OCI-M2 (cell line): ENCODE results near the gene WHAMM.
"Not testable (repeated sequence)": the region's sequence is repeated elsewhere in the genome, so short reads cannot be mapped to it uniquely, and the experiment has no call there.

Experiments
- DNase-seq: peaks from one replicate; lab custom pipeline; 2025; ENCODE audit not compliant: unreplicated experiment; lab: John Stamatoyannopoulos, UW

Gene WHAMM, protein sequence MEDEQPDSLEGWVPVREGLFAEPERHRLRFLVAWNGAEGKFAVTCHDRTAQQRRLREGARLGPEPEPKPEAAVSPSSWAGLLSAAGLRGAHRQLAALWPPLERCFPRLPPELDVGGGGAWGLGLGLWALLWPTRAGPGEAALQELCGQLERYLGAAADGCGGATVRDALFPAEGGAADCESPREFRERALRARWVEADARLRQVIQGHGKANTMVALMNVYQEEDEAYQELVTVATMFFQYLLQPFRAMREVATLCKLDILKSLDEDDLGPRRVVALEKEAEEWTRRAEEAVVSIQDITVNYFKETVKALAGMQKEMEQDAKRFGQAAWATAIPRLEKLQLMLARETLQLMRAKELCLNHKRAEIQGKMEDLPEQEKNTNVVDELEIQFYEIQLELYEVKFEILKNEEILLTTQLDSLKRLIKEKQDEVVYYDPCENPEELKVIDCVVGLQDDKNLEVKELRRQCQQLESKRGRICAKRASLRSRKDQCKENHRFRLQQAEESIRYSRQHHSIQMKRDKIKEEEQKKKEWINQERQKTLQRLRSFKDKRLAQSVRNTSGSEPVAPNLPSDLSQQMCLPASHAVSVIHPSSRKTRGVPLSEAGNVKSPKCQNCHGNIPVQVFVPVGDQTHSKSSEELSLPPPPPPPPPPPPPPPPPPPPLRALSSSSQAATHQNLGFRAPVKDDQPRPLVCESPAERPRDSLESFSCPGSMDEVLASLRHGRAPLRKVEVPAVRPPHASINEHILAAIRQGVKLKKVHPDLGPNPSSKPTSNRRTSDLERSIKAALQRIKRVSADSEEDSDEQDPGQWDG

DNA sequence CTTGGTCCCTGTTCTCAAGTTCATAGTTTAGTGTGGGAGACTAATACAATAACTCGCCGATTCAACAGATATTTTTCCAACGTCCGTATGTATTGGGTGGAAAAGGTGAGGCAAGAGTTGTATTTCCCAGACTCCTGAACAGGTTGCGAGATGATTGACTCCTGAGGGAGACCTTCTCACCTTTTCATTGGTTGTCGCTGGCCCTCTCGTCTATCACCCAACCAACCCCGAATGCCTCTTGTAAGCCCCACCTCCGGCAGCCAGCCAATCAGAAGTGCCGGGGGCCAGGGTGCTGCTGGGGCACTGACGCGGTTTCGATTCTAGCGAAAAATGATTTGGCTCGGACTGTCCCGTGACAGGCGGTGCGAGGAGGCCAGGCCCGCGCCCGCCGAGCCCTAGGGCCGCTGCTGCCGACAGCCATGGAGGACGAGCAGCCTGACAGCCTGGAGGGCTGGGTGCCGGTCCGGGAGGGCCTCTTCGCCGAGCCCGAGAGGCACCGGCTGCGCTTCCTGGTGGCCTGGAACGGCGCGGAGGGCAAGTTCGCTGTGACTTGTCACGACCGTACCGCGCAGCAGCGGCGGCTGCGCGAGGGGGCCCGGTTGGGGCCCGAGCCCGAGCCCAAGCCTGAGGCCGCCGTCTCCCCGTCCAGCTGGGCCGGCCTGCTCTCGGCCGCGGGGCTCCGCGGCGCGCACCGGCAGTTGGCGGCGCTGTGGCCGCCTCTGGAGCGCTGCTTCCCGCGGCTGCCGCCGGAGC is at the start of gene WHAMM:
TSS of gene WHAMM (plus strand) at position 321 of the 753 bp plus-strand sequence. CDS start at position 420, 99 bp downstream.
- DNase-seq = peak; percentile 56

DNA sequence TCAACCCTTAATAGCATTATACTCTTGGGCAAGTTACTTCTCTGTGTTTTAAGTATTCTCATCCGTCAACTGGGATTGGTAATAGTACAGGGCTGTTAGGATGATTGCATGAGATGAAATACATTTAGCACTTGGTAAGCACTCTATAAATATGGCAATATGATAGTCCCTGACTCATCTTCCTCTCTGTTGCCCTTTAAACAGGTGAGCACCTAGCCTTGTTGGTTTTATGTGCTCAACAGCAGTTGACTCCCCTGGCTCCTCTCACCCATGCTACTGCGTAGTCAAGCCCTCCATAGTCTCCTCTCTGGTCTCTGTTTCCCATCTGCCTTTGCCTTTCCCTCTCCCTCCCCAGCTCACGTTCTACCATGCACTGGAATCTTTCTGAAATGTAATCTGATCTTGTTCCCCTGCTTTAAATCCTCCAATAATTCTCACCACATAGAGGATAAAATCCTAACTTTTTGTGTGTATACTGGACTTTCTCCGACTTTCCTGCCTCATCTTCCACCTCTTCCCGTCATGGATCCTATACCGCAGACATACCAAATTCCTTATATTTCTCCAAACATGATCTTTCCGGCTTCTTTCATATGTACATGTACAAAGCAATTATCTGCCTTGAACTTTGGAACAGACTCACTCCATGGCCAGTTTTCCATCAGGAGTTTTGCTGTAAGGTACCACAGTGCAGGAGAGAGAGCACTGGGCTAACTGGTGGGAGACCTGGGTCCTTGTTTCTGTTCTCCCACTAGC is 45.9 kb upstream of the WHAMM start:
- no peak for DNase-seq

DNA sequence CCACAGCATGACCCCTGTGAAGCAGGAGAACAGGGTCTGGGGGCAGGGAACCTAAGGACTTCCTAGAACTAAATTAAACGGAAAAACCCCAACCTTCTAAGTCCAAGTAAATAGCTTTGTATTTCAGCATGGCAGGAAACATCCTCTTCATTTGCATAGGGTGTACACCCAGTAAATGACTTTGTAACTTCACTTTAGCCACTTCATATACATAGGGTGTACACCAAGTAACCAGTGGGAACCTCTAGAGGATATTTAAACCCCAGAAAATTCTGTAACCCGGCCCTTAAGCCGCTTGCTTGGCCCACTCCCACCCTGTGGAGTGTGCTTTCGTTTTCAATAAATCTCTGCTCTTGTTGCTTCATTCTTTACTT is 45.3 kb upstream of the WHAMM start:
- DNase-seq = no peak

DNA sequence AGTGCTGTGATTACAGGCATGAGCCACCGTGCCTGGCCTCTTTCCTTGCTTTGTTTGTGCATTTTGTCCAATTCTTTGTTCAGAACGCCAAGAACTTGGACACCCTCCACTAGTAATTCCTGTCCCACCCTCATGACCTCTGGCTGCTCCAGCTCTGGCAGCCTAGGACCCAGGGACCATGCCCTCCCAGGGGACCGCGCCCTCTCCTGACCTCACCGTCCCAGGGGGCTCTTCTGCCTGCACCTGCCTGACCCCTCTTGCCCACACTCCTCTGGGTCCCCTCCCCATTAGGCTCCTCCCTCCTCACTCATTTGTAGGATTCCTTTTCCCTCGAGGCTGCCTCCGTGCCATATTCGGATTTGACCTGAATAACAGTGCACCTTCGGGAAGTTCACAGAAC is 44.7 kb upstream of the WHAMM start:
- DNase-seq = no peak

DNA sequence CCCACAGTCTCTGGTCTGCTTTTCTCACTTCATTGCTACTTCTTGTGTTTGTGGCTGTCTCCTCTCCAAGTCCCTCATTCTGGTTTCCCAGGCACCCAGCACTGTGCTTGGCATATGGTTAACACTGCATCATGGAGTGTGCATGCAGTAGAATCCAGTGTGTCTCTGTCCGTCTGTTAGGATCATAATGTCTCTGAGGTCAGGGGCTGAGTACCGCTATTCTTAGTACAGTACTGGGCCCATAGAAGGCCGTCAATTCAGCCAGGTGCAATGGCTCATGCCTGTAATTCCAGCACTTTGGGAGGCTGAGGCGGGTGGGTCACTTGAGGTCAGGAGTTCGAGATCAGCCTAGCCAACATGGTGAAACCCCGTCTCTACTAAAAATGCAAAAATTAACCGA is 43.2 kb upstream of the WHAMM start:
- DNase-seq = not testable (repeated sequence)

DNA sequence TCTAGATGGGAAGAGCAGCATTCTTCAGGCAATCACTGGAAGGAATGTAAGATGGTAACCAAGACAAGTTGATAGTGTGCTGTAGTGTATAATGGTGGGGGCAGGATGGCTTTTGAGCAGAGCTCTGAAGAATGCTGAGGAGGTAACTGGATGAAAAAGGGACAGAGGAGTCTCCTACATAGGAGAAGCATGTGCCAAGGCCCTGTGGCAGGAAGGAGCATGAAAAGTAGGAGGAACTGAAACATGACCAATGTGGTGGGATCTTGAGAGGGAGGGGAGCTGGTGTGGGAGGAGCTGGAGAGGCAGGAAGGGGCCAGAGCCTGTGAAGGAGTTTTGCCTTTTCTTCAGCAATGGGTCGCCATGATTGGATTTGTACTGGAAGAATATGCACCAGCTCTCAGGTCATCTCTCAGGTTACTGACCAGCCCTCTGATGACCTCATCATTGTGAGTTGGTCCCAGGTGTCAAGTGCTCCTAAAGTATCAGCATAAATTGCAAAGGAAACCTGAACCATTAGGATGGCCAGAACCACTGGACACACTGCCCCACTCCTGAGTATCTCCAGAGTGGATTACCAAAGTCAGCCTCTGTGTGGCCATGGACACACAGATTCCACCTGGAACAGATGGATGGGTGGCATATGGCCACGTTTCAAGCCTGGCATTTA is 42.1 kb upstream of the WHAMM start:
- no peak for DNase-seq

DNA sequence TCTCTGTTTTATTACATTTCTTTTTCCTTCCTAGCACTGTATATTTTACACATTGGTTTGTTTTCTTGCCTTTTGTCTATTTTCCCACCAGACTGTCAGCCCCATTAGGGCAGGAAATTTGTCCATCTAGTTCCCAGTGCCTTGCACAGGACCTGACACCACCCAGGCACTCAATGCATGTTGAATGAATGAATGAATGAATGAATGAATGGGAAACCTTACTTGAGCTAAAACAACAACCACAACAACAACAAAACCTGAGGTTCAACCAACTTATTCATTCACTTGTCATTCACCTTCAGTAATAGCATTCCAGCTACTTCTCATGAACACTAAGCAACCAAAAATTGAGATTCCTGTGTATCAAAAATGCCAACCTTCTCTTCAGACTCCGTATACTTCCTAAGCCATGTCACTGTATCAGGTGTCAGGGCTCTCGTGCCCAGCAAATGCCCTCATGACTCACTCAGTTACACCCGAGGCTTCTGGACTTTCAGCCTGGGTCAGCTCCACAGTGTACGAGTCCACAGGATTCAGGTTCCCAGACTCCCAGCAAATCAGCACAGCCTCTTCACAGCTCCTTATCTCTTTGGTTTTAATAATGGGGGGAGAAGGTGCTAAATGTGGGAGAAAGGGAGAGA is 40.9 kb upstream of the WHAMM start:
- no peak for DNase-seq

DNA sequence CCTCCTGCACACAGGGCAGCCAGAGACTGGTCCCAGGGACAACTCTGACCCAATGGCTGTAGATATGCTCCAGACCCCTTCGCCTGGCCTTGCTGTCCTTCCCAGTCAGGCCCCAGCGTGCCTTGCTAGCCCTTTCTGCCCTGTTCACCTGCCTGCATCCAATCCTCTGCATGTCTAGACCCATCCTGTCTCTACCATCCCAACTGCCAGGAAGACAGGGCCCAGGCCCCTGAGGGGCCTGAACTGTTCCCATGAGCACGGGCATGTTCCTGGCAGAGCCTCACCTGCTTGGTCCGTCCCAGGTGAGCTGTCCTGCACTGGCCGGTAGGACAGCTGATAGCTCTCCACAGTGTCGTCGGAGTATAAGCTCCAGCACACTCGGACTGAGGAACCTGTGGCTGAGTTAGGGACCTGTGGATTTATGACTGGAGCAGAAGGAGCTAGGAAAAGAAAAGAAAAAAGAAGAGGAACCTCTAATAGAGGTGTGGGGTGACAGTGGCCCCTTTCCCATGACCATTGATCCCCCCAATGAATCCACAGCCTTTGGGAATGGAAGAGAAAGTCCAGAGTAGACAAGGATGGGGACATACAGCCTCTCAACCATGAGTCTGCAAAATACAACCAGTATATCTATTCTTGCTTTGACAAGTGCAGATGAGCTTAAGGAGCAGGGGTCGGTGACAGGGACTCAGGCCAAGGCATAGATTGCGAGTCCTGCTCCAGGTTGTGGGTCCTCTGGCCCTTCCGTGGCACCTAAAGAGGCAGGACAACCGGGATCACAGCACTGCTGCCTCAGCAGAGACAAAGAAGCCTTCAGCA is 37.4 kb upstream of the WHAMM start:
- DNase-seq = no peak

DNA sequence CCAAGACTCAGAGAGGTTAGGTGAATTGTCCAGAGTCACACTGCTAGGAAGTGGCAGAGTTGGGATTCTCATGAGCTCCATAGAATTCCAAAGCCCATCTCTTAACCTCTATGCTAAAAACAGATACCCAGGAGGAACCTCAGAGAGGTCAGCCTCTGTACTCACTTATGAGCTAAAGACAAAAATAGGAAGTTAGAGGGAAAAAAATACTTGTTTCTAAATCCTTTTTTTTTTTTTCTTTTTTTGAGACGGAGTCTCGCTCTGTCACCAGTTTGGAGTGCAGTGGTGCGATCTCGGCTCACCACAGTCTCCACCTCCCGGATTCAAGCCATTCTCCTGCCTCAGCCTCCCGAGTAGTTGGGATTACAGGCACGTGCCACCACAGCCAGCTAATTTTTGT is 34.9 kb upstream of the WHAMM start:
- DNase-seq = no peak

DNA sequence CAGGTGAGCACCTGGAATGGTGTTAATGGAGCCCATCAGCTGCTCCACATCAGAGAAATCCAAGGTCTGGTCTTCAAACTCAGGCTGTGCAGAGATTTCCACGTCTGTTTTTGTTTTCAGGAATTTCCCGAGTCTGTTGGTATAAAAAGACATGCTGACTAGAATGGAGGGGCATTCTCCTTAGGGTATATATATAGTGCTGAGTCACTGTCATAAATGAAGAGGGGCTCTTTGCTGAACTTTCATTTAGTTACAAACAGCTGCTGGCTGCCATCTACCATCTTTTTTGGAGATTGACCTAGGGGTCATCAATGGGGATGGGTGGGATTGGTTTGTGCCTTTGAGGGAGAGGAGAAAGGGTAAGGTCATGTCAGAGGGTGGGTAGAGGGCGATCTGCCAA is 30.7 kb upstream of the WHAMM start:
- DNase-seq = no peak

DNA sequence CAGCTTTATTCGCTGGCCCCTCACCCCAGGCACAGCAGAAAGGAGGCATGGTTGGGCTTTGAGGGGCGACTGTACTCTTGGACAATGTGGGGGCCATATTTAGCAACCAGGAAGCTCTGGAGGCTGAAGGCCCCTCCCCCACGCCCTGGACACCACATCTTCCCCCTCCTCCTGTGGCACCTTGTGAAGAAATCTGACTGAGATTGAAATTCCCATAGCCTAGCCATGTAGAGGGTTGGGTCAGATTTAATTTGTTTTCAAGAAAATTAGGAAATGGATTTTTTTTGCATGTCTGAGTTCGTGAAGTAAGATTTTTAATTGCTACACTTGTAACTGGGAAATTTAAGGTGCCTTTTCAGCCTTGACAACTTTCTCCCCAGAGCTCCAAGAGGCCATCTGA is 28.1 kb upstream of the WHAMM start:
- no peak for DNase-seq

DNA sequence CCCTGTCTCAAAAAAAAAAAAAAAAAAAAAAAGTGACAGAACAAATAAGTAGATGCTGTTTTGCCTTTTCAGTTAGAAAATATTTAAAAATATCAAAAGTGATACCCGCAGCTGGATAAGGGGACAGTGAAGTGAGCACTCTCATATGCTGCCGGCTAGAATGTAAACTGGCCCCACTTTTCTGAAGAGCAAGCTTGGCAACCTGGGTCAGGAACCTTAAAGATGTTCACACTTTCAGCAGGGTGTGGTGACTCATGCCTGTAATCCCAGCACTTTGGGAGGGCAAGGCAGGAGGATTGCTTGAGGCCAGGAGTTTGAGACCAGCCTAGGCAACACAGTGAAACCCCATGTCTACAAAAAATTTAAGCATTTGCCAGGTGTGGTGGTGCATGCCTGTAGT is 20.9 kb upstream of the WHAMM start:
- DNase-seq = no peak

DNA sequence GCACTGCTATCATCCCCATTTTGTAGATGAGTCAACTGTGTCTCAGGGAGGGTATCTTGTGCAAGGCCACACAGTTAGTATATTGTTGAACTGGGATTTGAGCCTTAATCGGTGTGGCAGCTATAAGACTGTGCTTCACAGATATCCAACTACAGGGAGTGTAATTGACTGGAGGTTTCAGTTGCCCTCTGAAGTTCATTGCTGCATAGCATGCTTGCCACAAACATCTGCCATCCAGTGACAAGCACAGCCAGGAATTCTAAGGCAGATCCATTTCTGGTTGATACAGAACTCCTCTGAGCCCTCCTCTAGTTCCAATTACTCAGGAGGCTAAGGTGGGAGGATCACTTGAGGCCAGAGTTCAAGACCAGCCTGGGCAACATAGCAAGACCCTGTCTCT is 19.9 kb upstream of the WHAMM start:
- no peak for DNase-seq

DNA sequence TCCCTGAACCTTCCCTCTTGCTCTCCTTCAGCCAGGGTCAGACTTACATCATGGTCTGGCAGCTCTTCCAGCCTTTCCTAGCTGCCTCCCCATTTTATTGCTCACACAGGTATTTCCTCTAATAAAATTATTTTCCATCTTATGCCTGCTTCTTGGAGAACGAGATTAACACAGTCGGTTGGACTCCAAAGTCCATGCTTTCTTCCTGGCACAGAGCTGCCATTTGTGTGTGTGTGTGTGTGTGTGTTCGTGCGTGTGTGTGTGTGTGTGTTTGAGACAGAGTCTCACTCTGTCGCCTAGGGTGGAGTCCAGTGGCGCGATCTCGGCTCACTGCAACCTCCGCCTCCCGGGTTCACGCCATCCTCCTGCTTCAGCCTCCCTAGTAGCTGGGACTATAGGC is 19.1 kb upstream of the WHAMM start:
- no peak for DNase-seq

DNA sequence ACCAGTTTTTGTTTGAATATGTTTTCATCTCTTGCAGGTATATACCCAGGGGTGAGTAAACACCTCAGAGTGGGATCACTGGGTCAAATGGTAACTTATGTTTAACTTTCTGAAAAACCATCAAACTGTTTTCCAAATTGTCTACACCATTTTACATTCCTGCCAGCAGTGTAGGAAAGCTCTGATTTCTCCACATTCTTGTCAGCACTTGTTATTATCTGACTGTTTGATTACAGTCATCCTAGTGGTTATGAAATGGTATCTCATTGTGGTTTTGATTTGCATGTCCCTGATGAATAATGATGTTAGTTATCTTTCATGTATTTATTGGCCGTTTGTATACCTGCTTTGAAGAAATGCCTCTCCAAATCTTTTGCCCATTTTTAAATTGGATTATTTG is 17.4 kb upstream of the WHAMM start:
- no peak for DNase-seq

DNA sequence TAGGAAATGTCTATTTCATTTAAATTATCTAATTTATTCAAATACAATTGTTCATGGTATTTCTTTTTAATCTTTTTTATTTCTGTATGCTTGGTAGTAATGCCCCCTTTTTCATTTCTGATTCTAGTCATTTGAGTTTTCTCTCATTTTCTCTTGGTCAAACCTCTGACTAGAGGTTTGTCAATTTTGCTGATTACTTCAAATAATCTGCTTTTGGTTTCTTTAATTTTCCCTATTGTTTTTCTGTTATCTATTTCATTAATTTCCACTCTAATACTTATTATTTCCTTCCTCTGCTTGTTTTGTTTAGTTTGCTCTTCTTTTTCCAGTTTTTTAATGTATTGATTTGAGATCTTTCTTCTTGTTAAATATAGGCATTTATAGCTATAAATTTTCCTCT is 15.7 kb upstream of the WHAMM start:
- DNase-seq = no peak

DNA sequence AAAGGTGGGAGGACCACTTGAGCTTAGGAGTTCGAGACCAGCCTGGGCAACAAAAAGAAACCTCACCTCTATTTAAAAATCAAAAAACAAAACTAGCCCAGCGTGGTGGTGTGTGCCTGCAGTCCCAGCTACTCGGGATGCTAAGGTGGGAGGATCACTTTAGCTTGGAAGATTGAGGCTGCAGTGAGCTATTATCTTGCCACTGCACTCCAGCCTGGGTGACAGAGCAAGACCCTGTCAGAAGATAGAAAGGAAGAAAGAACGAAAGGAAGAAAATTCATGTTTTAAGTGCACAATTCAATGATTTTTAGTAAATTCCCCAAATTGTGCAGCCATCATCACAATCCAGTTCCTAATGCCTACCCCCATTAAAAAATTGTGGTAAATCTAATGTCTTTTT is 11.3 kb upstream of the WHAMM start:
- no peak for DNase-seq

DNA sequence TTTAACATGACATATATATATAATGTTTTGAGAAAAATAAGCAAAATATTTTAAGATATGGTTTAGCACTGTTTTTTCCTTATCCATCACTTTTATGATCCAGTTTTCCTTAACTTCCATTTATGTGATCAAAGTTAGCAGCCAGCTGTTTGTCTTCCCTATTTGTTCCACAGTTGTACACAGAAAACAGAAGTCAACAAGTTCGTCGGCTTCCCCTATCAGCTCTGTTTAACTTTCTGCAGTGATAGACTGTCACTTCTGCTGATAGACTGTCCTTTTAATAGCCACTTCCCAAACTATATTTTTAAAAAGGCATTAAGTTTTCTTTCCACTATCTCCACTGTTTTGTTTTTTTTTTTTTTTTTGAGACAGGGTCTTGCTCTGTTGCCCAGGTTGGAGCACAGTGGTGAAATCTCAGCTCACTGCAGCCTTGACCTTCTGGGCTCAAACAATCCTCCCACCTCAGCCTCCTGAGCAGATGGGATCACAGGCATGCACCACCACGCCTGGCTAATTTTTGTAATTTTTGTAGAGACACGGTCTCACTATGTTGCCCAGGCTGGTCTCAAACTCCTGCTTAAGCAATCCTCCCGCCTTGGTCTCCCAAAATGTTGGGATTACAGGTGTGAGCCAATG is 10.8 kb upstream of the WHAMM start:
- DNase-seq = no peak
